Transverse colon (tissue), 4 donors: ENCODE results near the gene PNMA8C. TPM values are rescaled to one million over a fixed set of nuclear protein-coding genes. Genes with fewer than 3 reads are reported as not detected.

ENCODE experiments used
- DNase-seq: peaks from one replicate; pipeline ENCODE4 v3.0.0-alpha.2; 2019
- H3K27ac ChIP-seq, 4 donors: fragments of 200-600 bp; sonication (generic); 2 replicates each; pipeline ENCODE4 v1.5.1; 2016 to 2018; ENCODE audit warnings: inconsistent platforms in 4 of 4
- H3K27me3 ChIP-seq: fragments of 200-600 bp; sonication (generic); 2 replicates; pipeline ENCODE4 v1.5.1; 2017; ENCODE audit warnings: inconsistent platforms
- H3K36me3 ChIP-seq, 4 donors: fragments of 200-600 bp; sonication (generic); 2 replicates each; pipeline ENCODE4 v1.5.1; 2017 to 2019; ENCODE audit warnings: inconsistent platforms in 4 of 4
- H3K4me1 ChIP-seq, 4 donors: fragments of 200-600 bp; sonication (generic); 2 replicates each; pipeline ENCODE4 v1.5.1; 2017 to 2020; ENCODE audit warnings: inconsistent platforms in 4 of 4
- H3K4me3 ChIP-seq, 4 donors: fragments of 200-600 bp; sonication (generic); 1 replicate in 1 of 4; 2 replicates in 3 of 4; pipeline versions ENCODE4 v1.5.1 to v1.6.1; 2017 to 2019; ENCODE audit warnings: inconsistent platforms in 4 of 4
- H3K9me3 ChIP-seq, 2 donors: fragments of 200-600 bp; sonication (generic); 2 replicates each; pipeline ENCODE4 v1.5.1; 2017 to 2019; ENCODE audit warnings: inconsistent platforms in 2 of 2
- CTCF ChIP-seq, 5 experiments: fragments of 200-600 bp in 3 of 5; fragments of 450-650 bp in 2 of 5; sonication (generic) in 3 of 5; IDR thresholded peaks; 1 replicate in 2 of 5; 2 replicates in 3 of 5; pipeline ENCODE4 v1.5.1; 2016 to 2017; ENCODE audit warnings: antibody characterized with exemption in 5 of 5, inconsistent platforms in 3 of 5, mild to moderate bottlenecking in 2 of 5, moderate library complexity in 1 of 5
- EP300 ChIP-seq: sonication (generic); formaldehyde crosslinking; IDR thresholded peaks from one replicate; pipeline ENCODE4 v1.6.1; 2017; ENCODE audit warnings: antibody characterized with exemption, low read depth
- POLR2A ChIP-seq: fragments of 450-650 bp; IDR thresholded peaks from one replicate; pipeline ENCODE4 v1.6.1; 2016; ENCODE audit warnings: antibody characterized with exemption, mild to moderate bottlenecking, moderate library complexity
- POLR2AphosphoS5 ChIP-seq, 3 donors: sonication (generic); formaldehyde crosslinking; IDR thresholded peaks; one replicate each; pipeline ENCODE4 v1.6.1; 2016; ENCODE audit warnings: antibody characterized with exemption in 3 of 3
- WGBS, 2 donors: methylation state at CpG; one replicate each; pipeline ENCODE4 v1.1.5; 2018; ENCODE audit warnings: low coverage in 1 of 2; 5-methylcytosine and 5-hydroxymethylcytosine counted together
- in situ Hi-C, 4 donors: fragments of 200-750 bp; cut with MboI; loops; one replicate each; pipeline versions ENCODE4 v1.15.0 to v1.15.1; 2017; ENCODE audit warnings: low sequenced_read_pairs in 3 of 4, low pct_ligation_motif_present in 1 of 4, low pct_unique_long_range_greater_than_20kb in 1 of 4
- intact Hi-C: fragments of 100-400 bp; cut with DNase I; formaldehyde crosslinking; loops from one replicate; pipeline ENCODE4 v1.15.1; 2023; ENCODE audit warnings: low total_unique reads
- total RNA-seq, 4 donors: library from RNA; depleted of rRNA; stranded (reverse); fragments of >200 nt; gene quantifications; one replicate each; pipeline ENCODE4 v1.1.0, GENCODE V29; 2016

PNMA8C gene
- total RNA-seq, 4 donors from 2014 or later, result not detected

GRCh38 chr19:46381756-46382345, 46.9 kb downstream of the PNMA8C start:
- TF ChIP-seq EP300, result no peak
- TF ChIP-seq CTCF (IDR thresholded peaks at IDR 0.05), result no peak
- no peak for TF ChIP-seq POLR2AphosphoS5 (IDR thresholded peaks at IDR 0.05)
- no peak for TF ChIP-seq POLR2A
- no peaks in the 10 kb centered on the region for H3K9me3 ChIP-seq
- H3K36me3 ChIP-seq, result peaks cover 0 to 37% (median 18%) of the 10 kb centered on the region in 4 donors
- intact Hi-C loops, result no loop called here
- no peak for DNase-seq
- peaks cover 4 to 18% (median 9%) of the 10 kb centered on the region in 4 donors for H3K4me1 ChIP-seq
- WGBS, 2 donors, result 87% methylated on average over 15 of the region's 15 CpGs; no CpG with 5 or more reads in 1 of the 2 donors
- no peak overlapping the region for H3K4me3 ChIP-seq
- no peaks in the 10 kb centered on the region for H3K27me3 ChIP-seq
- in situ Hi-C loops, result loop anchor here in 1 of 4 donors (10.0 kb wide), 1 partner anchor 97 kb away; no protein-coding TSS in a partner anchor
- H3K27ac ChIP-seq, result no peak overlapping the region

DNA sequence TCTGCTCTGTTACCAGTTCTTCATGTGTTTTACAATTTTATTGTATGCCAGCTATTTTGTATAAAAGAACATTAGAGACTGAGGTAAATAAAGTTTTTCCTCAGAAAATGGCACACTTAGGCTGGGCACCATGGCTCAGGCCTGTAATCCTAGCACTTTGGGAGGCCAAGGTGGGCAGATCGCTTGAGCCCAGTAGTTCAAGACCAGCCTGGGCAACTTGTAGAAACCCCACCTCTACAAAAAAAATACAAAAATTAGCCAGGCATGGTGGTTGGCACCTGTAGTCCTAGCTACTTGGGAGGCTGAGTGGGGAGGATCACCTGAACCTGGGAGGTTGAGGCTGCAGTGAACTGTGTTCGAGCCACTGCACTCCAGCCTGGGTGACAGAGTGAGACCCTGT, 47.4 kb downstream of the PNMA8C start:
- H3K27me3 ChIP-seq, result no peaks in the 10 kb centered on the region
- WGBS, 2 donors, result 91 to 100% methylated on average over 1 to 2 of the region's 2 CpGs
- intact Hi-C loops (no loop called here), in situ Hi-C loops (loop anchor here in 1 of 4 donors (10.0 kb wide), 1 partner anchor 97 kb away; no protein-coding TSS in a partner anchor)
- no peak overlapping the region for H3K4me3 ChIP-seq
- DNase-seq, result no peak
- no peak overlapping the region for H3K27ac ChIP-seq
- TF ChIP-seq POLR2AphosphoS5 (IDR thresholded peaks at IDR 0.05) (no peak), POLR2A (no peak), EP300 (no peak), CTCF (IDR thresholded peaks at IDR 0.05) (no peak)
- H3K9me3 ChIP-seq, result no peaks in the 10 kb centered on the region
- H3K36me3 ChIP-seq, result peaks cover 0 to 42% (median 18%) of the 10 kb centered on the region in 4 donors
- H3K4me1 ChIP-seq, result peaks cover 4 to 18% (median 9%) of the 10 kb centered on the region in 4 donors

GRCh38 chr19:46380690-46381089, 48.0 kb downstream of the PNMA8C start:
- in situ Hi-C loops (loop anchor here in 1 of 4 donors (10.0 kb wide), 1 partner anchor 96 kb away; no protein-coding TSS in a partner anchor), intact Hi-C loops (no loop called here)
- Histone ChIP-seq H3K4me3 (no peak overlapping the region), H3K9me3 (no peaks in the 10 kb centered on the region), H3K27ac (no peak overlapping the region), H3K36me3 (peaks cover 0 to 42% (median 18%) of the 10 kb centered on the region in 4 donors), H3K27me3 (no peaks in the 10 kb centered on the region), H3K4me1 (peaks cover 4 to 18% (median 9%) of the 10 kb centered on the region in 4 donors)
- TF ChIP-seq EP300, result no peak
- no peak for TF ChIP-seq POLR2AphosphoS5 (IDR thresholded peaks at IDR 0.05)
- TF ChIP-seq CTCF (IDR thresholded peaks at IDR 0.05), result no peak
- TF ChIP-seq POLR2A, result no peak
- DNase-seq, result no peak
- WGBS, 2 donors, result 93 to 100% methylated on average over 2 of the region's 2 CpGs

DNA sequence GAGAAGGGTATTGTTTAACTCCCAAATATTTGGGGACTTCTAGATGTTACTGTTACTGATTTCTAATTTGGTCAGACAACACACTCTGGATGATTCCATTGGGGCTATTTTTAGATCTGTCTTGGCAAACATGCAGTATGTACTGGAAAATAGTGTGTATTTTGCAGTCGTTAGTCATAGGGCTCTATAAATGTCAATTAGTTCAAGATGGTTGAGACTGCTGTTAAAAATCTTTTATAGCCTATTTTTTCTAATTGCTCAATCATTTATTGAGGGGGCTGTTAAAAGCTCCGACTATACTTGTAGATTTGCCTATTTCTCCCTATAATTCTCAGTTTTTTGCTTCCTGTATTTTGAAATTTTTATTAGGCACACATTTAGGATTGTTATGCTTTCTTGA, 50.5 kb downstream of the PNMA8C start:
- intact Hi-C loops, result no loop called here
- DNase-seq, result no peak
- in situ Hi-C loops, result no loop called here
- 47 to 57% methylated on average over 2 of the region's 2 CpGs for WGBS, 2 donors
- no peak overlapping the region for H3K4me3 ChIP-seq
- H3K9me3 ChIP-seq, result no peaks in the 10 kb centered on the region
- peaks cover 0 to 35% (median 14%) of the 10 kb centered on the region in 4 donors for H3K36me3 ChIP-seq
- H3K27me3 ChIP-seq, result no peaks in the 10 kb centered on the region
- TF ChIP-seq POLR2AphosphoS5 (IDR thresholded peaks at IDR 0.05) (peak in 1 of 3 donors; percentile 49), POLR2A (no peak), EP300 (no peak), CTCF (IDR thresholded peaks at IDR 0.05) (no peak)
- H3K27ac ChIP-seq, result peak overlapping the region in 3 of 4 donors; percentile 31 to 40 (median 34)
- H3K4me1 ChIP-seq, result peaks cover 16 to 31% (median 21%) of the 10 kb centered on the region in 4 donors
